K562 (cell line): ENCODE data around the gene CARM1. TPM values are rescaled to one million over a fixed set of nuclear protein-coding genes. Genes with fewer than 3 reads are reported as not detected.

Source experiments
- ATAC-seq: fragments of 200-7000 bp; cut with Tn5 transposase; 3 replicates; pipeline ENCODE4 v1.9.1; 2020; ENCODE audit warnings: moderate library complexity
- BruUV-seq: library from RNA; stranded (reverse); fragments of 400-500 nt; replicated peaks from 2 replicates; lab custom pipeline; 2021; lab: Mats Ljungman, UMichigan
- CTCF ChIA-PET: fragments of 300-600 bp; formaldehyde crosslinking; extraction: SDS; loops from one replicate; lab custom pipeline; 2021; ENCODE audit warnings: low intra/inter-chr PET ratio; lab: Yijun Ruan, JAX
- POLR2A ChIA-PET: fragments of 300-600, 350-650 bp; sonication (Branson Sonifier 250); formaldehyde crosslinking; extraction: SDS; loops from one replicate; lab custom pipeline; 2021; ENCODE audit warnings: antibody characterized with exemption, inconsistent platforms; lab: Yijun Ruan, JAX
- DNase-seq, 4 experiments: peaks; one replicate each; pipeline versions ENCODE4 v3.0.0 to v3.0.0-alpha.2; 2011 to 2018; ENCODE audit warnings: low spot score in 3 of 4, mixed read lengths in 3 of 4; ENCODE audit errors: extremely low read depth in 1 of 4
- FAIRE-seq: peaks from 2 replicates; lab custom pipeline; 2011; peaks lifted over from hg19 to GRCh38; lab: Jason Lieb, UNC
- H2AFZ ChIP-seq: 2 replicates; pipeline ENCODE4 v1.6.0; 2011; ENCODE audit warnings: low read depth, low read length, control low read depth, inconsistent platforms
- H3K27ac ChIP-seq: fragments of 200-600 bp; 3 replicates; pipeline ENCODE4 v1.8.0; 2011; ENCODE audit warnings: low read depth, mild to moderate bottlenecking, control low read depth, inconsistent platforms, low read length, moderate library complexity, mixed read lengths; ENCODE audit errors: extremely low read depth
- H3K27me3 ChIP-seq, 2 experiments: fragments of 300-600 bp in 1 of 2; 2 replicates in 1 of 2; 3 replicates in 1 of 2; pipeline versions ENCODE4 v1.6.0 to v1.8.0; 2011; ENCODE audit warnings: inconsistent platforms in 2 of 2, low read length in 2 of 2, mild to moderate bottlenecking in 1 of 2, mixed read lengths in 1 of 2, moderate library complexity in 1 of 2; ENCODE audit not compliant: control insufficient read depth in 2 of 2, insufficient read depth in 2 of 2
- H3K36me3 ChIP-seq: fragments of 300-600 bp; 3 replicates; pipeline ENCODE4 v1.8.0; 2011; ENCODE audit warnings: mild to moderate bottlenecking, low read length, inconsistent platforms; ENCODE audit not compliant: control insufficient read depth, insufficient read depth
- H3K4me1 ChIP-seq, 2 experiments: fragments of 200-600 bp in 1 of 2; replicated peaks in 1 of 2; 2 replicates in 1 of 2; 3 replicates in 1 of 2; pipeline versions ENCODE4 v1.5.1 to v1.8.0; 2011; ENCODE audit warnings: inconsistent platforms in 2 of 2, low read length in 2 of 2, mild to moderate bottlenecking in 1 of 2, mixed read lengths in 1 of 2, moderate library complexity in 1 of 2; ENCODE audit not compliant: control insufficient read depth in 2 of 2, insufficient read depth in 2 of 2
- H3K4me2 ChIP-seq: 2 replicates; pipeline ENCODE4 v1.6.1; 2011; ENCODE audit warnings: low read length, control low read depth, inconsistent platforms, mixed read lengths; ENCODE audit not compliant: insufficient read depth
- H3K4me3 ChIP-seq: fragments of 200-600 bp; sonication (generic), shearing (Covaris generic); 2 replicates; pipeline ENCODE4 v1.5.1; 2016; ENCODE audit warnings: control low read depth, inconsistent platforms
- H3K79me2 ChIP-seq: fragments of 200-600 bp; 3 replicates; pipeline ENCODE4 v1.8.0; 2011; ENCODE audit warnings: low read length, inconsistent platforms; ENCODE audit not compliant: control insufficient read depth, insufficient read depth
- H3K9ac ChIP-seq, 2 experiments: 2 replicates each; pipeline versions ENCODE4 v1.6.0 to v1.6.1; 2011; ENCODE audit warnings: low read depth in 2 of 2, low read length in 2 of 2, control low read depth in 1 of 2, inconsistent platforms in 1 of 2, mild to moderate bottlenecking in 1 of 2, mixed read lengths in 1 of 2; ENCODE audit not compliant: insufficient read depth in 1 of 2
- H3K9me1 ChIP-seq: one replicate; pipeline ENCODE4 v1.6.0; 2011; ENCODE audit warnings: inconsistent platforms, mild to moderate bottlenecking, low read length, moderate library complexity; ENCODE audit not compliant: control insufficient read depth, insufficient read depth
- H3K9me3 ChIP-seq: replicated peaks from 2 replicates; pipeline ENCODE4 v1.5.1; 2011; ENCODE audit warnings: low read depth, low read length, inconsistent platforms; ENCODE audit not compliant: control insufficient read depth, insufficient read depth
- H4K20me1 ChIP-seq: replicated peaks from 2 replicates; pipeline ENCODE4 v1.6.1; 2011; ENCODE audit warnings: low read length, inconsistent platforms, mixed read lengths; ENCODE audit not compliant: control insufficient read depth, insufficient read depth
- HDAC3 ChIP-seq: fragments of 450-650 bp; IDR thresholded peaks from 2 replicates; pipeline ENCODE4 v1.6.1; 2018; ENCODE audit warnings: borderline replicate concordance, mild to moderate bottlenecking, moderate library complexity; ENCODE audit not compliant: partially characterized antibody
- KLF1 ChIP-seq: fragments of 450-650 bp; IDR thresholded peaks from 2 replicates; pipeline ENCODE4 v1.6.1; 2016; ENCODE audit warnings: missing genetic modification characterization, missing compliant biosample characterization
- NFIC ChIP-seq: fragments of 450-650 bp; IDR thresholded peaks from 2 replicates; pipeline ENCODE4 v1.6.1; 2017; ENCODE audit warnings: mild to moderate bottlenecking, inconsistent platforms
- SIN3B ChIP-seq: fragments of 450-650 bp; IDR thresholded peaks from 2 replicates; pipeline ENCODE4 v1.6.1; 2017; ENCODE audit warnings: low read depth, mild to moderate bottlenecking, moderate library complexity
- WGBS: fragments of 100-300 bp; shearing (Covaris generic); methylation state at CpG from one replicate; pipeline ENCODE4 v1.1.6; 2016; ENCODE audit warnings: low coverage, mixed read lengths; ENCODE audit not compliant: insufficient coverage; ENCODE audit errors: missing lambda C conversion rate; 5-methylcytosine and 5-hydroxymethylcytosine counted together
- in situ Hi-C: fragments of 300-500 bp; cut with MboI; formaldehyde crosslinking; loops from 4 replicates; pipeline ENCODE4 v1.15.0; 2018; ENCODE audit warnings: inconsistent platforms, mixed read lengths
- intact Hi-C: fragments of 100-400 bp; cut with micrococcal nuclease; formaldehyde crosslinking; loops from 2 replicates; pipeline ENCODE4 v1.14.2; 2022
- polyA plus RNA-seq, 8 experiments: library from polyadenylated mRNA; depleted of rRNA in 4 of 8; stranded (reverse) in 5 of 8; unstranded in 3 of 8; fragments of >200 nt; fragmentation: Nextera tagmentation in 2 of 8; fragmentation: Illumina TruSeq in 1 of 8; extraction: Ambion mirVana in 2 of 8; extraction: Trizol in 1 of 8; gene quantifications; 2 replicates each; pipeline versions ENCODE4 v1.2.1 to v1.2.3, GENCODE V29; 2011 to 2014; ENCODE audit warnings: inconsistent platforms in 1 of 8, missing spikeins in 1 of 8
- total RNA-seq, 7 experiments: library from RNA; depleted of rRNA in 6 of 7; stranded (reverse); fragments of >200 nt in 6 of 7; fragmentation: Illumina TruSeq in 2 of 7; extraction: Trizol in 2 of 7; gene quantifications; 2 replicates each; pipeline versions ENCODE4 v1.2.1 to v1.2.3, GENCODE V29; 2011 to 2021; ENCODE audit warnings: low replicate concordance in 1 of 7
- TF ChIP-seq, protein P1 (sequence below): fragments of 450-650 bp; formaldehyde crosslinking; IDR thresholded peaks from 2 replicates; pipeline ENCODE4 v1.4.0; 2020; ENCODE audit warnings: mild to moderate bottlenecking, moderate library complexity
- TF ChIP-seq, protein P2 (sequence below): fragments of 250-450 bp; sonication (Bioruptor Pico); IDR thresholded peaks from 2 replicates; pipeline ENCODE4 v1.4.0; 2020; ENCODE audit warnings: mild to moderate bottlenecking, moderate library complexity, borderline replicate concordance
- TF ChIP-seq, protein P3 (sequence below): fragments of 450-650 bp; IDR thresholded peaks from 2 replicates; pipeline ENCODE4 v1.6.1; 2016; ENCODE audit warnings: low read depth

The CARM1 gene
- total and polyA plus RNA-seq, 9 of the 15 experiments (the other 6 are each of a cell fraction or from before 2014, with no cell fraction given), result 0.36 to 86.0 (median 29.7) TPM

DNA sequence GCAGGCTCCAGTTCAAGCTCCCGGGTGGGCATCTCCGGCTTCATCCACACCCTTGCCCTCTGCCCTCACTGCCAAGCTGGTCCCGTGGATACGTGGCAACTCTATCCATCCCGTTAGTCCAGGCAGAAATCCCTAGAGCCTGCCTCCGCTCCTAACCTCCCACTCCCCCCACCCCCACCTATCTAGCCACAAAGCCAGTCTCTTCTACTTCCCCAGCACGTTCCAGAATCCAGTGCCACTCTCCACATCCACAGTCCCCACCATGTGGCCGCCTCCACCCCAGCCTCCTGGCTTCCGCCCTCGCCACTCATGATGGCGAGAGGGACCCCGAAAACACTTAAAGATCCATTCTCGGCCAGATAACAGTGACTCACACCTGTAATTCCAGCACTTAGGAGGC lies 53.2 kb downstream of the CARM1 start:
- POLR2A ChIA-PET, result interaction anchor here (0.6 to 0.8 kb wide), 2 partner anchors 11 to 18 kb away, joined by 3 read pairs; no protein-coding TSS in a partner anchor
- intact Hi-C loops (no loop called here), in situ Hi-C loops (no loop called here)
- Histone ChIP-seq H3K36me3 (peaks cover 63% of the 10 kb centered on the region; the same call in 2 of the 3 replicates), H3K9me3 (no peaks in the 10 kb centered on the region), H3K27me3 (no peaks in the 10 kb centered on the region), H3K9me1 (peaks cover under 1% of the 10 kb centered on the region), H3K27ac (no peak overlapping the region), H3K4me3 (no peak overlapping the region), H3K4me1 (peaks cover 6 to 55% of the 10 kb centered on the region in 2 experiments; a peak in 4 of 5 replicates), H3K4me2 (no peak overlapping the region), H3K79me2 (peaks cover 26% of the 10 kb centered on the region), H3K9ac (peak overlapping the region in 1 of 2 experiments; percentile 56; a peak in 2 of 4 replicates), H2AFZ (no peak overlapping the region)
- ATAC-seq (no peak), FAIRE-seq (no peak), DNase-seq (peak in 1 of 4 experiments; percentile 13)
- 90% methylated on average over 12 of the region's 13 CpGs for WGBS
- BruUV-seq, result no TSS peak
- TF ChIP-seq HDAC3 (no peak), KLF1 (tag) (no peak), SIN3B (no peak), NFIC (no peak)
- TF ChIP-seq, protein P1, sequence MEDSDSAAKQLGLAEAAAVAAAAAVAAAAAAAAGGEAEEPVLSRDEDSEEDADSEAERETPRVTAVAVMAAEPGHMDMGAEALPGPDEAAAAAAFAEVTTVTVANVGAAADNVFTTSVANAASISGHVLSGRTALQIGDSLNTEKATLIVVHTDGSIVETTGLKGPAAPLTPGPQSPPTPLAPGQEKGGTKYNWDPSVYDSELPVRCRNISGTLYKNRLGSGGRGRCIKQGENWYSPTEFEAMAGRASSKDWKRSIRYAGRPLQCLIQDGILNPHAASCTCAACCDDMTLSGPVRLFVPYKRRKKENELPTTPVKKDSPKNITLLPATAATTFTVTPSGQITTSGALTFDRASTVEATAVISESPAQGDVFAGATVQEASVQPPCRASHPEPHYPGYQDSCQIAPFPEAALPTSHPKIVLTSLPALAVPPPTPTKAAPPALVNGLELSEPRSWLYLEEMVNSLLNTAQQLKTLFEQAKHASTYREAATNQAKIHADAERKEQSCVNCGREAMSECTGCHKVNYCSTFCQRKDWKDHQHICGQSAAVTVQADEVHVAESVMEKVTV (CRISPR knock-in tag), result no peak
- TF ChIP-seq, protein P2, sequence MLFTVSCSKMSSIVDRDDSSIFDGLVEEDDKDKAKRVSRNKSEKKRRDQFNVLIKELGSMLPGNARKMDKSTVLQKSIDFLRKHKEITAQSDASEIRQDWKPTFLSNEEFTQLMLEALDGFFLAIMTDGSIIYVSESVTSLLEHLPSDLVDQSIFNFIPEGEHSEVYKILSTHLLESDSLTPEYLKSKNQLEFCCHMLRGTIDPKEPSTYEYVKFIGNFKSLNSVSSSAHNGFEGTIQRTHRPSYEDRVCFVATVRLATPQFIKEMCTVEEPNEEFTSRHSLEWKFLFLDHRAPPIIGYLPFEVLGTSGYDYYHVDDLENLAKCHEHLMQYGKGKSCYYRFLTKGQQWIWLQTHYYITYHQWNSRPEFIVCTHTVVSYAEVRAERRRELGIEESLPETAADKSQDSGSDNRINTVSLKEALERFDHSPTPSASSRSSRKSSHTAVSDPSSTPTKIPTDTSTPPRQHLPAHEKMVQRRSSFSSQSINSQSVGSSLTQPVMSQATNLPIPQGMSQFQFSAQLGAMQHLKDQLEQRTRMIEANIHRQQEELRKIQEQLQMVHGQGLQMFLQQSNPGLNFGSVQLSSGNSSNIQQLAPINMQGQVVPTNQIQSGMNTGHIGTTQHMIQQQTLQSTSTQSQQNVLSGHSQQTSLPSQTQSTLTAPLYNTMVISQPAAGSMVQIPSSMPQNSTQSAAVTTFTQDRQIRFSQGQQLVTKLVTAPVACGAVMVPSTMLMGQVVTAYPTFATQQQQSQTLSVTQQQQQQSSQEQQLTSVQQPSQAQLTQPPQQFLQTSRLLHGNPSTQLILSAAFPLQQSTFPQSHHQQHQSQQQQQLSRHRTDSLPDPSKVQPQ, result no peak
- TF ChIP-seq, protein P3, sequence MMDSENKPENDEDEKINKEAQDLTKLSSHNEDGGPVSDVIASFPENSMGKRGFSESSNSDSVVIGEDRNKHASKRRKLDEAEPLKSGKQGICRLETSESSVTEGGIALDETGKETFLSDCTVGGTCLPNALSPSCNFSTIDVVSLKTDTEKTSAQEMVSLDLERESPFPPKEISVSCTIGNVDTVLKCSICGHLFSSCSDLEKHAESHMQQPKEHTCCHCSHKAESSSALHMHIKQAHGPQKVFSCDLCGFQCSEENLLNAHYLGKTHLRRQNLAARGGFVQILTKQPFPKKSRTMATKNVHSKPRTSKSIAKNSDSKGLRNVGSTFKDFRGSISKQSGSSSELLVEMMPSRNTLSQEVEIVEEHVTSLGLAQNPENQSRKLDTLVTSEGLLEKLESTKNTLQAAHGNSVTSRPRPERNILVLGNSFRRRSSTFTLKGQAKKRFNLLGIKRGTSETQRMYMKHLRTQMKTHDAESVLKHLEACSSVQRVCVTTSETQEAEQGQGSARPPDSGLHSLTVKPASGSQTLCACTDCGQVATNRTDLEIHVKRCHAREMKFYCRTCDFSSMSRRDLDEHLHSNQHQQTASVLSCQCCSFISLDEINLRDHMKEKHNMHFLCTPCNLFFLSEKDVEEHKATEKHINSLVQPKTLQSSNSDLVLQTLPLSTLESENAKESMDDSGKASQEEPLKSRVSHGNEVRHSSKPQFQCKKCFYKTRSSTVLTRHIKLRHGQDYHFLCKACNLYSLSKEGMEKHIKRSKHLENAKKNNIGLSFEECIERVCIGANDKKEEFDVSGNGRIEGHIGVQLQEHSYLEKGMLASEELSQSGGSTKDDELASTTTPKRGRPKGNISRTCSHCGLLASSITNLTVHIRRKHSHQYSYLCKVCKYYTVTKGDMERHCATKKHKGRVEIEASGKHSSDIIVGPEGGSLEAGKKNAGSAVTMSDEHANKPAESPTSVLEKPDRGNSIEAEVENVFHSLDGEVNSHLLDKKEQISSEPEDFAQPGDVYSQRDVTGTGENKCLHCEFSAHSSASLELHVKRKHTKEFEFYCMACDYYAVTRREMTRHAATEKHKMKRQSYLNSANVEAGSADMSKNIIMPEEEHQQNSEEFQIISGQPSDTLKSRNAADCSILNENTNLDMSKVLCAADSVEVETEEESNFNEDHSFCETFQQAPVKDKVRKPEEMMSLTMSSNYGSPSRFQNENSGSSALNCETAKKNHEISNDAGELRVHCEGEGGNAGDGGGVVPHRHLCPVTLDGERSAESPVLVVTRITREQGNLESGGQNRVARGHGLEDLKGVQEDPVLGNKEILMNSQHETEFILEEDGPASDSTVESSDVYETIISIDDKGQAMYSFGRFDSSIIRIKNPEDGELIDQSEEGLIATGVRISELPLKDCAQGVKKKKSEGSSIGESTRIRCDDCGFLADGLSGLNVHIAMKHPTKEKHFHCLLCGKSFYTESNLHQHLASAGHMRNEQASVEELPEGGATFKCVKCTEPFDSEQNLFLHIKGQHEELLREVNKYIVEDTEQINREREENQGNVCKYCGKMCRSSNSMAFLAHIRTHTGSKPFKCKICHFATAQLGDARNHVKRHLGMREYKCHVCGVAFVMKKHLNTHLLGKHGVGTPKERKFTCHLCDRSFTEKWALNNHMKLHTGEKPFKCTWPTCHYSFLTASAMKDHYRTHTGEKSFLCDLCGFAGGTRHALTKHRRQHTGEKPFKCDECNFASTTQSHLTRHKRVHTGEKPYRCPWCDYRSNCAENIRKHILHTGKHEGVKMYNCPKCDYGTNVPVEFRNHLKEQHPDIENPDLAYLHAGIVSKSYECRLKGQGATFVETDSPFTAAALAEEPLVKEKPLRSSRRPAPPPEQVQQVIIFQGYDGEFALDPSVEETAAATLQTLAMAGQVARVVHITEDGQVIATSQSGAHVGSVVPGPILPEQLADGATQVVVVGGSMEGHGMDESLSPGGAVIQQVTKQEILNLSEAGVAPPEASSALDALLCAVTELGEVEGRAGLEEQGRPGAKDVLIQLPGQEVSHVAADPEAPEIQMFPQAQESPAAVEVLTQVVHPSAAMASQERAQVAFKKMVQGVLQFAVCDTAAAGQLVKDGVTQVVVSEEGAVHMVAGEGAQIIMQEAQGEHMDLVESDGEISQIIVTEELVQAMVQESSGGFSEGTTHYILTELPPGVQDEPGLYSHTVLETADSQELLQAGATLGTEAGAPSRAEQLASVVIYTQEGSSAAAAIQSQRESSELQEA, result no peak
- TF ChIP-seq, all 486 proteins: peak for 0
- CTCF ChIA-PET, result no interaction called here
- H4K20me1 ChIP-seq, result peaks cover 3% of the 10 kb centered on the region; the same call in 1 of the 2 replicates
